ENCODE measurements around the gene NEDD8. TPM values are rescaled to one million over a fixed set of nuclear protein-coding genes. Genes with fewer than 3 reads are reported as not detected.
A peak's percentile ranks its signal among the peaks of the same experiment; 100 is the strongest.

The NEDD8 gene
- polyA plus RNA-seq, 3 donors = 253 to 284 (median 266) TPM

DNA sequence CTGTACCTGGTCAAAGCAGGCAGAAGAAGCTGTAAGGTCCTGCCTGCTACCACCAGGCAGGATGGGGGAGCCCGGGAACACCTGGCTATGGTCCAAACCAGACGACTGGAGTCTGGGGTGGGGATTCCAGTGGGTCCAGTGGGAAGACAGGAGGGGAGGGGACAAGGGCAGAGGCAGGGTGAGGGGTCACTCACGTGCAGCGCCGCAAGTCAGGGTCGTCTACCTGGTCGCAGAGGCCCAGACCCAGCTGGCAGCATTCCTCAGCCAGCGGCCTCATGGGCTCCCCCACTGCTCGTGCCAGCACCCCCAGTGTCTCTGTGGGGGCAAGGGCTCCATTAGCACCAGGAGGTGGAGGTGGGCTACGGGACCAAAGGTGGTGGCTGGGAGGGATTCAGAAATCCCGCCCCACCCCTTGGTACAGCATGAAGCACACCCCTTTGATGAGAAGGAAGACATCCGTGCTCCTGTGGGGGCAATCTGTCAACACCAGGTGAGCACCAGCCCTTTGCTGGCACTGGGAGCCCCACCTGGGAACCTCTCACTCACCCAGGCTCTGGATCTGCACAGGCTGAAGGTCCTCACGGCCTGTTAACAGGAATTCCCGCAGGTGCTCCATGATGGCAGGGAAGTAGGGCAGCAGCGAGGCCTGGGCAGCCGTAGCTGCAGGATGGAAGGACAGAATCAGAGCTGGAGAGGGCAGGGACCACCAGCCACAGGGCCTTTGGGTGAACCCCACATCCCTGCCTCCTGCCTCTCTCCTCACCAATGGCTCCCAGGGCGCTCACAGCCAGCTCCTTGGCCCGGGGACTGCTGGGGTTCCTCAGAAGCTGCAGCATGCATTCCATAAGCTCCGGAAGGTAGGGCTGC lies 47.8 kb downstream of the NEDD8 start:
- no peak for DNase-seq (ENCODE audit: low read depth in 3 of 3, low spot score in 2 of 3)

DNA sequence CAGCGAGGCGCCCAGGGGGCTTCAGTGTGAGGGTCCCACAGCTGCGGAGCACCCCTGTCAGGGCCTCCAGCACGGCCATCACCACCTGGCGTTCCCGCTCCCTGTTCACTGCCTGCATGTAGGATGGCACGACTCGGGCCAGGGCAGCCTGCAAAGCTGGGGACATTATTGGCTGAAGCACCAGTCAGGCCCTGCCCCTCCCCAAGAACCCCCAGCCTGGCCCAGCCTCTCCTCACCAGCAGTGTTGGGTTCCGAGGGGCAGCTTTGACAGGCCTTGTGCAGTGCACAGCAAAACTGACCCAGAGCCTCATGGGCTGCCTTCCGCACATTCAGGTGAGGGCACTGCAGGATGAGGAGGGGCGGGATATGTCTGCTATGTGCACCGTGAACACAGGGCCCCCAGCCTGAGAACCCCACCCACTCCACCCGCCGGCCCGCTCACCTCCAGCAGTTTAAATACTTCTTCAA lies 49.1 kb downstream of the NEDD8 start:
- no peak for DNase-seq (ENCODE audit: low read depth in 3 of 3, low spot score in 2 of 3)

DNA sequence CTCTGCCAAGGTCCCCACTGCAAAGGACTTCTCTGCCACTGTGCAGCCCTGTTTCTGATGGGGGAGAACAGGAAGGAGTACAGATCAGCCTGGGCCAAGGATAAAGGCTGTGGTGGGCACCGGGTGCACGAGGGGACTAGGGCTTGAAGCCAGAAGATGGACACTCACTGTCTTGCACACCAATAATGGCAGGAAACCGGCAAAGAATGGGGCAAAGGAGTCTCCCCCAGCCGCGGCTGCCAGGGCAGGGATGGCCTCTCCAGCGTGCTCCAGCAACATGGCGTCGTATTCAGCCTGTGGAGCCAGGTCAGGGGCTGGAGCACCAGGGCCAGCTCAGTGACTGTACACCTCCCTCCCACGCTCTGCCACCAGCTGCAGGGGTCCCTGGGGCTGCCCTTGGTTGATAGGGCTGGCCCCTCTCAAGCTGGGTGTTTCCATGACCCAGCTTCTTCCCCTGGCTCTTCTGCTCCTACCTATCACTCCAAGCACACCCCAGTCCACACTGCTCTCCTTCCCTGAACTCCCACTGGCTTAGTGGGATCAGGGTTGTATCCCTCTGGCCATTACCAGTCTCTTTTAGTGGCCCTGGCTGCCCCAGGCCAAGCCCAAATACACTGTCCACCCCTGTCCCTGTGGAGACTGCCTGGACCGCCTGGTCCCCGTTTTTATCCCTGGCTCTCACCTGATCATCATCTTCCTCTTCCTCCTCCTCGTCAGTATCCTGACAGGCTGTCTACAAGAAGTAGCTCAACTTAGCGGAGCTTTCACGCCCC lies 49.9 kb downstream of the NEDD8 start:
- no peak for DNase-seq (ENCODE audit: low read depth in 3 of 3, low spot score in 2 of 3)

DNA sequence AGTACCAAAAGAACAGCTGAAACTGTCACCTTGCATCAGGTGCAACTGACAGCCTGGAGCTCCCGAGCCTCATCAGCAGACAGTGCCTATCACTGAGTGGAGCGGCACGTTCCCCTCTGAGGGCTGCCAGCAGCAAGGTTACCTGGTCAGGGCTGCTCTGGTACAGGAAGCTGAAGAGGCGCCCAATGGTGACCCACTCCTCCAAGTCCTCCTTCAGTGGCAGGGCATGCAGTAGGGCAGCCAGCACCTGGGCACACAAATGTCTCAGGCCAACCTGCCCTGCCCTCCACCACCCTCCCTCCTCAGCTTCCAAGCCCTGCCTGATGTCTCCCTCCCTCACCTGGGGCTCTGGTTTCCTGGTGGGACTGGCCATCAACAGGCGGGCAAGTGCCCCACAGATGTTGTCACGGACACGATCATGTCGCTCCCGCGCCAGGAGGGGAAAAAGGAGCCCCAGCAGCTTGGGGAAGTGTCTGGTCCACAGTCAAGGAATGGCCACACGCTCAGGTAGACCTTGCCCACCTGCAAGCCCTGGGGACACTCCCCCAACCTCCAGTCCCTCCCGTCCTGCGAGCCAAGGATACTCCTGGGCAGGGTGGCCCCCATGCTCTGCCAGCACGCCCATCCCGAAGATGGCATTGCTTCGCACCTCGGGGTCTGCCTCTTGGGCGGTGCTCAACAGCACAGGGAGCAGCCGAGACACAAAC lies 50.6 kb downstream of the NEDD8 start:
- DNase-seq (ENCODE audit: low read depth in 3 of 3, low spot score in 2 of 3) = no peak

DNA sequence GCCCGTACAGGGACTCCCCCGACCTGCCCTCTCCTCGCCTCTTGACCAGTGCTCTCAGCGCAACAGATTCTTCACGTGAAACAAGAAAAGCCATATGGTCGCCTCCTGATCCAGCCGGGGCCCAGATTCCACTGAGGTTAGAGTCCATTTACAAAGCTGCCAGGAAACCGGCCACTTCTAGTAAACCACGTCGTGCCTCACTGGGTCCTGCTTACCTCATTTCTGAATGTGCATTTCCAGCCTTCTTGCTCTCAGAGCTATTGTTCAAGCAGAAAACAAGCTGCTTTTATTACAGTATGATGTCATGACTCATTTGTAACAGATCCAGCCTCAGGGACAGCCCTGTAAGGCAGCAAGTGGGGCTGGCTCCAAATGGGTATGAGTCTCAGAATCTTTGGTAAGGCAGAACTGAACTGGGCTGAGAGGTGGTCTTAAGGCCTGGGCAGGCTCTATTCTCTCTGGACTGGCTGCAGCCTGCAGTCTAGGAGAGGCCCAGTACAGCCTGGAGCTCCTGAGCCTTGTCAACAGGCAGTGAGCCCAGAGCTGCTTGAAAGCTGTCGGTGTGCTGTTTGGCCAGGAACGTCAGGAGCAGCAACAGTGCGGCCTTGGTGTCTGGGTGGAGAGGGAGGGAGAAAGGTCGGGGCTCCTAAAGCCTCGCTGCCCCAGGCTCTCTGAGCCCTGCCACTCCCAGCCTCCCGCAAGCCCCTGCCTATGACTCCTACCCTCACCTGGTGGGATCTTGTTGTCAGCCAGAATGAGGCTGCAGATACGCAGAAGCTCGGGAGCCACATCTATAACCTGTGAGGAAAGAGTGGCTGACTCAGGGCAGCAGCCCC lies 52.0 kb downstream of the NEDD8 start:
- no peak for DNase-seq (ENCODE audit: low read depth in 3 of 3, low spot score in 2 of 3)

DNA sequence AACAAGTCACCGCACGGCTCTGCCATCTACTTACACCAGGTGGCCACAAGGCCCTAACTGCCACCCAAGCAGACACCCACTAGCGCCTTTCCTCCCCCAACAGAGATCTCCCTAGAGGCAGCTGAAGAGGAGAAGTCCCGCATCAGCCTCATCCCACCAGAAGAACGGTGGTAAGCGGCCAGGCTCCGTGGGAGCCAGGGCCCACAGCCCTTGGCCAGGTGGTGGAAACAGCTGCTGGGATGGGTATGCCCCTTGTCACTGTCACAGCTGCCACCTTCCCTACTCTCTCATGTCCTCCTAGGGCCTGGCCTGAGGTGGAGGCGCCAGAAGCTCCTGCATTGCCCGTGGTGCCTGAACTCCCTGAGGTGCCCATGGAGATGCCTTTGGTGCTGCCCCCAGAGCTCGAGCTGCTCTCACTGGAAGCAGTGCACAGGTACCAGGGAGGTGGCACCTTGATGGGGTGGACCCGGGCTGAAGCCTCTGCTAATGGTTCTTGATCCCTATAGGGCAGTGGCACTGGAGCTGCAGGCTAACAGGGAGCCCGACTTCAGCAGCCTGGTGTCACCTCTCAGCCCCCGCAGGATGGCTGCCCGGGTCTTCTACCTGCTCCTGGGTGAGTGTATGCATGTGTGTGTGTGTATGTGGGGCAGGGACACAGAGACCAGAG lies 52.7 kb downstream of the NEDD8 start:
- DNase-seq (ENCODE audit: low read depth in 3 of 3, low spot score in 2 of 3) = no peak

DNA sequence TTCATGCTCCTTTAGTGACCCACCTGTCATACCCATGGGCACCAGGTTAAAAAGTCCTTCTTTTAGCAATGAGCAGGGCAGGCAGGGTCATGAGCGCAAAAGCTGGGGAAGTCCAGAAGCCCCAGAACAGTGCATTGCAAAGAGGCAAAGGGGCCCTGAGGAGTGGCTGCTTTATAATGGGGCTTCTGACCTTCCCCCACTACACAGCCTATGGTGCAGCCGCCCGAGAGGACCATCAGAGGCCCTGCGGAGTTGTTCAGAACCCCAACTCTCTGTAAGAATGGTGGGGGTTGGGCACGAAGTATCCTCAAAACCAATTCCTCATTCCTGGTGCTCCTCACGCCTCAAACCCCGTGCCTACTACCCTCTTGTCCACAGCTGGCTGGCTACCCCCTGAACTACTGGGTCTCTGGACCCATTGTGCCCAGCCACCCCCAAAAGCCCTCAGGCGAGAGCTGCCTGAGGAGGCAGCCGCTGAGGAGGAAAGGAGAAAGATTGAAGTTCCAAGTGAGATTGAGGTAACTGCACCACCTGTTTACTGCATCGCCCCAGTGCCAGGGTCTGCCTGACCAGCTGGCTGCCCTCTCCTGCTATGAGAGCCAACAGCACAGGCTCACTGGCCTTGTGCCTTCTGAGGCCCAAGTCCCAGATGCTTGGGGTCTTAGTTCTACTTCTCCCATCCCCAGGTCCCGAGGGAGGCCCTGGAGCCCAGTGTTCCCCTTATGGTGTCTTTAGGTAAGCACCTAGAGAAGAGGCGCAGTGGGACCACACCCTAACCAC lies 53.6 kb downstream of the NEDD8 start:
- DNase-seq (ENCODE audit: low read depth in 3 of 3, low spot score in 2 of 3) = no peak

DNA sequence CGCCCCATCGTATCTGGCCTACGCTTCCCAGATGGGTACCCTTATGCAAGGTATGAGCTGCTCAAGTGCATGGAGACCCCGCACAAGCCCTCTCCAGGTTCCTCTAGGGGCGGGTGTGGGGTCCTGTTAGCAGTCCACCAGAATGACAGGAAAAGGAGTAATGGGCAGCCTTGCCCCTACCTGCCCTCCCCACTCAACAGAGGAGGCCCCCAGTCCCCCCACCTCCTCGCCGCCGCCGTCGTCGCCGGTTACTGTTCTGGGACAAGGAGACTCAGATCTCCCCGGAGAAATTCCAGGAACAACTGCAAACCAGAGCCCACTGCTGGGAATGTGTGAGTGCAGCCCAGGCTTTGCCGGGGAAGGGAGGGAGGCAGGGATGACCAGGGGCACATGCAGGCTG lies 54.3 kb downstream of the NEDD8 start:
- DNase-seq (ENCODE audit: low read depth in 3 of 3, low spot score in 2 of 3) = no peak

DNA sequence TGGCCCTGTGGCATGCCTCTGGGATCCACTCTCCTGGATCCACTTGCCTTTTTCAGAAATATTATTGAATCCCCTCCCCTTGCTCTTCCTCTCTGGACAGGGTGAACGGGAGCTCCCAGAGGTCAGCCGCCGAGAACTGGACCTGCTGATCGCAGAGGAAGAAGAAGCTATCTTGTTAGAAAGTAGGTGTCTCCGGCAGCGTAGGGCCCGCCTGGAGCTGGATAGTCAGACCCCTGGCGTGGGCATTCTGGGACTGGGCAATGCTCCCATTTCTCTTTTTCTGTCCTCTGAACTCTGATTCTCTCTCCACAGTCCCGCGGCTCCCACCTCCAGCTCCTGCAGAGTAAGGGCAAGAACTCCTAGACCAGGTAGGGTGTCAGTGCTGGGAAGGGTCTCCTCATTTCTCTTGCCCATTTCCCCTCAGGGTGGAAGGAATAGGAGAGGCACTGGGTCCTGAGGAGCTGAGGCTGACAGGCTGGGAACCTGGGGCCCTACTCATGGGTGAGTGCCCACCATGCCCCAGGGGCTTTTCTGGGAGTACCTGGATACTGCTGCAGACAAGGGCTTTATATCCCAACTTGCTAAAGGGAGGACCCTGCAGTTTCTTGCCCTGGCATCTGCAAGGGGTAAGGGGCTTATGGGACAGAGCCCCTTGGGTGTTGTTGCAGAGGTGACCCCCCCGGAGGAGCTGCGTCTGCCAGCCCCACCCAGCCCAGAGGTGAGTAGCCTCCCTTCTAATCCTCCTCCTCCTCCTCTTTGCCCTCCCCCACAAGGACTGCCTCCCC lies 54.9 kb downstream of the NEDD8 start:
- DNase-seq (ENCODE audit: low read depth in 3 of 3, low spot score in 2 of 3) = no peak

DNA sequence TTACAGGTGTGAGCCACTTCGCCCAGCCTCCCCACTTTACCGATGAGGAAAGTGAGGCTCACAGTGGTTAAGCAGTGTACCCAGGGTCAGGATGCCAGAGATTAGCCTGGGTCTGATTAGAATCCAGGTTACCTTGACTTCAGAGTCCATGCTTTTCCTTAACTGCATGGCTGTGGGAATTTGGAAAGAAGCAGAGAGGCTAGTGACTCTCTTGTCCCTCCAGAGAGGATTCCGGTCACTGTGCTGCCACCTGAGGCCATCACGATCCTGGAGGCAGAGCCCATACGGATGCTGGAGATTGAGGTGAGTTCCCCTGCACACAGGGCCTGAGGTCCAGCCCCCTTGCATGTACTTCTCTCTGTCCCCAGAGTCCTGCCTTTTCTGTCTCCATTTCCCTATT lies 55.6 kb downstream of the NEDD8 start:
- no peak for DNase-seq (ENCODE audit: low read depth in 3 of 3, low spot score in 2 of 3)

DNA sequence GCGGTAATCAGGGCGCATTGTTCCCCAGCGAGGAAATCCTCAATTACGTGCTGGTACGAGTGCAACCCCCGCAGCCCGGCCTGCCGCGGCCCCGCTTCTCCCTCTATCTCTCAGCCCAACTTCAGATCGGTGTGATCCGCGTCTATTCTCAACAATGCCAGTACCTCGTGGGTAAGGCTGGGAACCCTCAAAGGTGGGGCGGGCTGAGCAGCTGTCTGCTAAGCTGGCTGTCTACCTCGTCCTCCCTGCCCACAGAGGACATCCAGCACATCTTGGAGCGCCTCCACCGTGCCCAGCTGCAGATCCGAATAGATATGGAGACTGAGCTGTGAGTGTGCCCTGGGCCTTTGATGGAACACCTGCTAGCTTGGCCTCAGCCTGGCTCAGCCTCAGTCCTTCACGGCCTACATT lies 59.3 kb downstream of the NEDD8 start:
- no peak for DNase-seq (ENCODE audit: low read depth in 3 of 3, low spot score in 2 of 3)

DNA sequence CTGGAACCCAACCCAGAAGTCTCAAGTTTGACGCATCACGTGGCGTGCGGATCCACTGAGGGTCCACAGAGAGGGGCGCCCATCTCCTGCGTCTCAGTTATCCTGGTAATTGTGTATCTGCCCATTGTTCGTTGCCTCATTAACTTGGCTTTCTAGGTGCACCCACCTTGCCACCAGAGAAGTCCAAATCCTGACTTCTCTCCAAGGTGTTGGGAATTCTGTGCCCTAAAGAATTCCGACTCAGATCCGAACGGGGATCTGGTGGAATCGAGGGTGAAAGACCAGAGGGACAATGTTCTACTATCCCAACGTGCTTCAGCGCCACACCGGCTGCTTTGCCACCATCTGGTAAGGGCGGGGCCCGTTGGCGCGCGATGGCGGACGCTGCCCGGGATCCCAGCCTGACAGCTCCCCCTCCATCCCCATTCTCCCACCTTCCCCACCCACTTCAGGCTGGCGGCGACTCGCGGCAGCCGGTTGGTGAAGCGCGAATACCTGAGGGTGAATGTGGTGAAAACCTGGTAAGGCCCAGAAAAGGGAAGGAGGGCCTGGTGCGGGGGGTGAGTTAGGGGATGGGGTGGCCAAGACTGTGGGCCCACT lies 59.8 kb downstream of the NEDD8 start:
- DNase-seq (ENCODE audit: low read depth in 3 of 3, low spot score in 2 of 3) = no peak

DNA sequence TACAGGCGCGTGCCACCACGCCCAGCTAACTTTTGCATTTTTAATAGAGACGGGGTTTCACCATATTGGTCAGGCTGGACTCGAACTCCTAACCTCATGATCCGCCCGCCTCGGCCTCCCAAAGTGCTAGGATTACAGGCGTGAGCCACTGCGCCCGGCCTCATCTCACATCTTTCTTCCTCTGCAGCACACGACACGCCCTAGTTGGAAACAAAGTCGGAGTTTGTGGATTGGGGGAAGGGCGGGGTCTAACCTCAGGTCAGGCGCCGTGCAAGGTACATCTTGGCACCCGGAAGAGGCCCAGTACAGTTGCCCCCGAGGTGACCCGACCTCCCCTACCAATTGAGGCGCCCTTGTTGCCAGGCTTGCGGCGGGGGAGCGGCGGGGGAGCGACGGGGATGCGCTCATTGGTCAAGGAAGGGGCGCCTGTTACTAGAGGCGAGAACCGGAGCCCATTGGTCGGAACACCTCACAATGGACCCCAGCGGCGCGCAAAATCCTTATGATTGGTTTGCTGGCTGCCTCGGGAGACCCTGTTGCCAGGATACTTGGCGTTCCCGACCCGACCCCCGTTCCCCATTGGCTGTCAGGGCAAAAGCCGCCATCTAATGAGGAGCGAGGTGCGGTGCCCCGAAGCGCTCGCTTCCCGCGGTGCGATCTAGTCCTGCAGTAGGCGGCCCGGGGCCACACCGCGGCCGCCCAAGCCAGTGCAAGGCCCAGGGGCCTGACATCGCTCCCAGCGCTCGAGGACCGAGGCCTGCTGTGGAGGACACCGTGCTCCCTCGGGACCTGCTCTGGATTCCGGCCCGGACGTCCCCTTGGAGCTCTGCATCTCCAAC lies 60.5 kb downstream of the NEDD8 start, which contains the start of gene REC8:
Gene REC8 (plus strand): TSS at position 659 of the 839 bp plus-strand sequence. CDS start 473 bp downstream, outside the sequence.
- DNase-seq (ENCODE audit: low read depth in 3 of 3, low spot score in 2 of 3) = peak in 2 of 3 donors; percentile 81 to 93

DNA sequence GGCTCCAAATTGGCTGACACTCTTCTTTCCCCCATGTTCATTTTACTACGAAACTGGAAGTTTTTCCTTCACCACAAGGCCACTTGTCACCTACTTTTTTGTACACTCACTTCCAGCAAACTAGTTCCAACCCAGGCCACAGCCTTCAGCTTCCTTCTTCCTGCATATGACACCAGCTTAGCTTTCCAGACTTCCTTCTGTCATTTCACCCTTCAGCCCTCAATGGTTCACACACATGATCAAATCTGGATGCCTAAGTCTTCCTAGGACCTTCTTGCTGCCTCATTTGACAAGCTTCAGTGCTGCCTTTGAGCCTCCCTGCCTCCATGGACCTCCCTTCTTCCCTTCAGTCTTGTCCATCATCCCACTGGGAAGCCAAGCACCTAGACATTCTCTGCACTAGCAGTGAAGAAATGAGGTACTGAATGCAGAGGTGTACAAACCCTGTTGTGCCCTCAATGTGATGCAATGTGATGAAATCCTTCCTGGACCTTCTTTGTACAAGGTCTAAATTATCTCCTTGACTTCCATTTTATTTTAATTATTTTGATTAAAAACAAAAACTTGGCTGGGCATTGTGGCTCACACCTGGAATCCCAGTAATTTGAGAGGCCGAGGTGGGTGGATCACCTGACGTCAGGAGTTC lies 64.6 kb downstream of the NEDD8 start:
- DNase-seq (ENCODE audit: low read depth in 3 of 3, low spot score in 2 of 3) = no peak

Data from right renal cortex interstitium (tissue), 3 donors.